Stomach (tissue), 4 donors: Measurements from ENCODE around the gene FNDC1.
"Not testable (repeated sequence)": the region's sequence is repeated elsewhere in the genome, so short reads cannot be mapped to it uniquely, and the experiment has no call there.

Experiments
- CTCF ChIP-seq, 7 experiments: fragments of 450-650 bp in 4 of 7; fragments of 200-600 bp in 3 of 7; sonication (generic) in 3 of 7; IDR thresholded peaks; one replicate each; pipeline ENCODE4 v1.5.1; 2016 to 2019; ENCODE audit warnings: antibody characterized with exemption in 7 of 7, control low read depth in 2 of 7, mild to moderate bottlenecking in 1 of 7
- POLR2A ChIP-seq, 4 donors: fragments of 450-650 bp; IDR thresholded peaks; one replicate each; pipeline ENCODE4 v1.6.1; 2016; ENCODE audit warnings: antibody characterized with exemption in 4 of 4, control low read depth in 2 of 4, mild to moderate bottlenecking in 1 of 4, moderate library complexity in 1 of 4

GRCh38 chr6:159284661-159285060, 115.5 kb downstream of the FNDC1 start:
- not testable (repeated sequence) for TF ChIP-seq CTCF, POLR2A (IDR thresholded peaks at IDR 0.05)
